ENCODE data around the gene TBC1D2B.

DNA sequence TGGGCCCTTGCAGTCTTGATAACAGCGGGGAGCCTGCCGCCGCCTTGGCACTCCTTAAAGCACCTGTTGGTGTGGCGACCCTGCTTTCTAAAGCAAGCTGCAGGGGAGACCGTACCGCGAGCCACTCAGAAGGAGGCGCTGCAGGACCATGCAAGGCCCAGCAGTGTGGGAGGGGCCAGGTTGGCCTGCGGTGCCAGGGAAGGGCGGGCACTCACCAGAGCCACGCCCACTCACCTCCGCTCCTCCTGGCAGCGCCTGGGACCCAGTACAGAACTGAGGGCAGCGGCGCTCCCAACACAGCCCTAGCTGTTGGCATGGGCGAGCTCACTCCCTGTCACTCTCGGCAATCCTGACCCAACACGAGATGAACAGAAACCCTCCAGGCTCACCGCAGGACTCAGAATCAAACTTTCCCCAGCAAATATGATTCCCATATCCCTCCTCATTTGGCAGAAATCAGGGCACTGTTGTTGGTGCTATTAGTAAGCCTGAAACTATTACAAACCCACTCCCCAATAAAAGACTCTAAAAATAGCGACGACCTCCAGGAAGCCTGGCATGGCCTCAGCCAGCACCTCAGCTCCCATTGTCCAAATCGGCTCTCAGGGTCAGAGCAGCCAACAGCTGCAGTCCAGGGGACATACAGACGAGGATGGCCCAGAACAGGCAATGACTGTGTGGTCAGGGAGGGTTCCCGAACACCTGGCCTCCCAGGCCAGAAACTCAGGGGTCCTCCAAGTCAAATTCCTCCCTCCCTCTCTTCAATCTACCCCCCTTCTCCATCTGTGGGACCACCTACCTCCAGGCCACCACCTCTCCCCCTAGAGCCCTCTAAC lies 77.2 kb downstream of the TBC1D2B start:
- TF ChIP-seq, protein P1, sequence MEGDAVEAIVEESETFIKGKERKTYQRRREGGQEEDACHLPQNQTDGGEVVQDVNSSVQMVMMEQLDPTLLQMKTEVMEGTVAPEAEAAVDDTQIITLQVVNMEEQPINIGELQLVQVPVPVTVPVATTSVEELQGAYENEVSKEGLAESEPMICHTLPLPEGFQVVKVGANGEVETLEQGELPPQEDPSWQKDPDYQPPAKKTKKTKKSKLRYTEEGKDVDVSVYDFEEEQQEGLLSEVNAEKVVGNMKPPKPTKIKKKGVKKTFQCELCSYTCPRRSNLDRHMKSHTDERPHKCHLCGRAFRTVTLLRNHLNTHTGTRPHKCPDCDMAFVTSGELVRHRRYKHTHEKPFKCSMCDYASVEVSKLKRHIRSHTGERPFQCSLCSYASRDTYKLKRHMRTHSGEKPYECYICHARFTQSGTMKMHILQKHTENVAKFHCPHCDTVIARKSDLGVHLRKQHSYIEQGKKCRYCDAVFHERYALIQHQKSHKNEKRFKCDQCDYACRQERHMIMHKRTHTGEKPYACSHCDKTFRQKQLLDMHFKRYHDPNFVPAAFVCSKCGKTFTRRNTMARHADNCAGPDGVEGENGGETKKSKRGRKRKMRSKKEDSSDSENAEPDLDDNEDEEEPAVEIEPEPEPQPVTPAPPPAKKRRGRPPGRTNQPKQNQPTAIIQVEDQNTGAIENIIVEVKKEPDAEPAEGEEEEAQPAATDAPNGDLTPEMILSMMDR (IDR thresholded peaks at IDR 0.05), result peak in 5 of 7 experiments; percentile 49 to 93 (median 74)
- TF ChIP-seq POLR2AphosphoS5 (IDR thresholded peaks at IDR 0.05) (peak in 2 of 3 donors; percentile 63 to 74), POLR2A (IDR thresholded peaks at IDR 0.05) (no peak)

All from stomach (tissue), 4 donors.